Activated naive CD8-positive, alpha-beta T cell treated with anti-CD3 and anti-CD28 coated beads, Interleukin-2, amount 50 U/mL, for 24 hours (primary cell): ENCODE results near the gene EIF3D.

Source experiments
- ATAC-seq: fragments of 150-1000 bp; cut with Tn5 transposase; one replicate; pipeline ENCODE4 v1.10.0; 2021
- DNase-seq: peaks from one replicate; pipeline ENCODE4 v3.0.0; 2021
- H3K27ac Mint-ChIP-seq: one replicate; pipeline ENCODE4 v1.8.0; 2021; ENCODE audit warnings: mild to moderate bottlenecking, mixed read lengths
- H3K27me3 Mint-ChIP-seq: one replicate; pipeline ENCODE4 v1.8.0; 2021; ENCODE audit warnings: mixed read lengths
- H3K36me3 Mint-ChIP-seq: one replicate; pipeline ENCODE4 v1.8.0; 2021; ENCODE audit warnings: low read depth, mixed read lengths
- H3K4me1 Mint-ChIP-seq: one replicate; pipeline ENCODE4 v1.8.0; 2021; ENCODE audit warnings: mixed read lengths
- H3K4me3 Mint-ChIP-seq: one replicate; pipeline ENCODE4 v1.8.0; 2021; ENCODE audit warnings: mild to moderate bottlenecking, moderate library complexity, mixed read lengths
- H3K9me3 Mint-ChIP-seq: one replicate; pipeline ENCODE4 v1.8.0; 2021; ENCODE audit warnings: mixed read lengths

Gene EIF3D

GRCh38 chr22:36470162-36470993 is 58.6 kb downstream of the EIF3D start:
- Mint-ChIP-seq H3K4me3 (no peak overlapping the region), H3K27me3 (no peaks in the 10 kb centered on the region), H3K27ac (peak overlapping the region; percentile 25), H3K4me1 (peaks cover 31% of the 10 kb centered on the region), H3K9me3 (no peaks in the 10 kb centered on the region), H3K36me3 (peaks cover 19% of the 10 kb centered on the region)
- peak; percentile 79 for DNase-seq
- peak; percentile 80 for ATAC-seq

GRCh38 chr22:36469094-36469710 is 59.8 kb downstream of the EIF3D start:
- H3K4me3 Mint-ChIP-seq = no peak overlapping the region
- ATAC-seq (no peak), DNase-seq (no peak)
- peaks cover 31% of the 10 kb centered on the region for H3K4me1 Mint-ChIP-seq
- peaks cover 10% of the 10 kb centered on the region for H3K36me3 Mint-ChIP-seq
- H3K9me3 Mint-ChIP-seq = no peaks in the 10 kb centered on the region
- H3K27ac Mint-ChIP-seq = no peak overlapping the region
- no peaks in the 10 kb centered on the region for H3K27me3 Mint-ChIP-seq

GRCh38 chr22:36467946-36468345 is 61.0 kb downstream of the EIF3D start:
- Mint-ChIP-seq H3K36me3 (peaks cover 9% of the 10 kb centered on the region), H3K4me3 (no peak overlapping the region), H3K4me1 (peaks cover 31% of the 10 kb centered on the region), H3K9me3 (no peaks in the 10 kb centered on the region), H3K27me3 (no peaks in the 10 kb centered on the region), H3K27ac (peak overlapping the region; percentile 59)
- peak; percentile 49 for ATAC-seq
- peak; percentile 56 for DNase-seq

GRCh38 chr22:36467042-36467810 is 61.7 kb downstream of the EIF3D start:
- Mint-ChIP-seq H3K27ac (peak overlapping the region; percentile 64), H3K4me3 (no peak overlapping the region), H3K36me3 (peaks cover 7% of the 10 kb centered on the region), H3K27me3 (no peaks in the 10 kb centered on the region), H3K9me3 (no peaks in the 10 kb centered on the region), H3K4me1 (peaks cover 31% of the 10 kb centered on the region)
- DNase-seq (no peak), ATAC-seq (no peak)

GRCh38 chr22:36466258-36466657 is 62.7 kb downstream of the EIF3D start:
- Mint-ChIP-seq H3K27me3 (no peaks in the 10 kb centered on the region), H3K27ac (peak overlapping the region; percentile 64), H3K4me3 (no peak overlapping the region), H3K9me3 (no peaks in the 10 kb centered on the region), H3K4me1 (peaks cover 31% of the 10 kb centered on the region), H3K36me3 (peaks cover 4% of the 10 kb centered on the region)
- ATAC-seq (no peak), DNase-seq (no peak)

GRCh38 chr22:36465232-36466021 is 63.5 kb downstream of the EIF3D start:
- Mint-ChIP-seq H3K4me1 (peaks cover 30% of the 10 kb centered on the region), H3K9me3 (no peaks in the 10 kb centered on the region), H3K27ac (no peak overlapping the region), H3K27me3 (no peaks in the 10 kb centered on the region), H3K4me3 (no peak overlapping the region), H3K36me3 (peaks cover 4% of the 10 kb centered on the region)
- DNase-seq (no peak), ATAC-seq (no peak)

- H3K27me3 Mint-ChIP-seq = no peaks in the 10 kb centered on the region
- H3K9me3 Mint-ChIP-seq = no peaks in the 10 kb centered on the region
- H3K36me3 Mint-ChIP-seq = no peaks in the 10 kb centered on the region
- ATAC-seq (no peak), DNase-seq (no peak)
- peaks cover 24% of the 10 kb centered on the region for H3K4me1 Mint-ChIP-seq
- no peak overlapping the region for H3K4me3 Mint-ChIP-seq
- no peak overlapping the region for H3K27ac Mint-ChIP-seq
Measured at GRCh38 chr22:36464715-36465231, 64.2 kb downstream of the EIF3D start.

- H3K4me1 Mint-ChIP-seq = peaks cover 22% of the 10 kb centered on the region
- DNase-seq (no peak), ATAC-seq (no peak)
- no peaks in the 10 kb centered on the region for H3K36me3 Mint-ChIP-seq
- H3K9me3 Mint-ChIP-seq = no peaks in the 10 kb centered on the region
- H3K27ac Mint-ChIP-seq = no peak overlapping the region
- no peak overlapping the region for H3K4me3 Mint-ChIP-seq
- H3K27me3 Mint-ChIP-seq = no peaks in the 10 kb centered on the region
Measured at GRCh38 chr22:36463783-36464184, 65.2 kb downstream of the EIF3D start.

- no peak overlapping the region for H3K27ac Mint-ChIP-seq
- ATAC-seq (no peak), DNase-seq (no peak)
- H3K9me3 Mint-ChIP-seq = no peaks in the 10 kb centered on the region
- H3K4me3 Mint-ChIP-seq = no peak overlapping the region
- no peaks in the 10 kb centered on the region for H3K36me3 Mint-ChIP-seq
- H3K4me1 Mint-ChIP-seq = peaks cover 4% of the 10 kb centered on the region
- H3K27me3 Mint-ChIP-seq = no peaks in the 10 kb centered on the region
Measured at GRCh38 chr22:36461665-36462649, 67.0 kb downstream of the EIF3D start.
